GM18502 (cell line): Measurements from ENCODE around the gene ALDH9A1.
"Not testable (repeated sequence)": the region's sequence is repeated elsewhere in the genome, so short reads cannot be mapped to it uniquely, and the experiment has no call there.

Experiments used
- ATAC-seq: cut with Tn5 transposase; IDR thresholded peaks from one replicate; pipeline ENCODE4 v1.9.1; 2021; ENCODE audit warnings: mild to moderate bottlenecking; ENCODE audit not compliant: unreplicated experiment, poor library complexity

ALDH9A1 gene

DNA sequence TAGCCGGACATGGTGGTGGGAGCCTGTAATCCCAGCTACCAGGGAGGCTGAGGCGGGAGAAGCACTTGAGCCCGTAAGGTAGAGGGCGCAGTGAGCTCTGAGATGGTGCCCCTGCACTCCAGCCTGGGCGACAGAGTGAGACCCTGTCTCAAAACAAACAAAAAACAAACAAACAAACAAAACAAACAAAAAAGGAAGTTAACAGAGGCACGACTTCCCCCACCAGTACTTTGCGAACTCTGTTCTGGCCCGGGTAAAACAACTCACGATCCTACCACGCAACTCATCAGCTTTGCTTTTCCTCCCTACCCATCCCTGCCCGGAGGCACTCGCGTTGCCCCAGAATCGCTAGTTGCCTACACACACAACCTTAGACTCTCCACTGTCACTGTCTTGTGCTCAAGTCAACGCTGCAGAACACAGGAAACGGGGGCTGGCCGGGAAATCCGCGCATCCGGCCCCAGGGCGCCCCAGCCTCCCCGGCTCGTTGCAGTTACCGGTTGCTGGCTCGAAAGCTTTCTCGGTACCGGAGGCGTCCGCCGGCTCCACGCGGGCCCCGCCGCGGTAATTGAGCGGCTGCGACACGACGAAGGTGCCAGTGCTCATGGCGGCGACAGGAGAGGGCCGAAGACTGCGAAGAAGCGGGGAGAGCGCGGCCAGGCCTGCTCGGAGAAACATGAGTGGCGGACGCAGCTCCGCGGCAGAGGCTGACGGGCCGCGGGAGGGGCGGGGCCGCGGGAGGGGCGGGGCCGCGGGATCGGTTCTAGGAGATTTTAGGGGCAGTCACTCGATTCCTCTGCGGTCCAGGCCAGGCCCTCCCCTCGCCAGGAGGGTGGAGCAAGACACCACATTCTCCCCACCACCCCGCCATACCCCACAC lies at the start of gene ALDH9A1:
Gene ALDH9A1, minus strand, starts transcription at position 682 of the 880 bp plus-strand sequence. Its CDS starts 4 bp downstream, at position 678.
- ATAC-seq, result peak; percentile 91

DNA sequence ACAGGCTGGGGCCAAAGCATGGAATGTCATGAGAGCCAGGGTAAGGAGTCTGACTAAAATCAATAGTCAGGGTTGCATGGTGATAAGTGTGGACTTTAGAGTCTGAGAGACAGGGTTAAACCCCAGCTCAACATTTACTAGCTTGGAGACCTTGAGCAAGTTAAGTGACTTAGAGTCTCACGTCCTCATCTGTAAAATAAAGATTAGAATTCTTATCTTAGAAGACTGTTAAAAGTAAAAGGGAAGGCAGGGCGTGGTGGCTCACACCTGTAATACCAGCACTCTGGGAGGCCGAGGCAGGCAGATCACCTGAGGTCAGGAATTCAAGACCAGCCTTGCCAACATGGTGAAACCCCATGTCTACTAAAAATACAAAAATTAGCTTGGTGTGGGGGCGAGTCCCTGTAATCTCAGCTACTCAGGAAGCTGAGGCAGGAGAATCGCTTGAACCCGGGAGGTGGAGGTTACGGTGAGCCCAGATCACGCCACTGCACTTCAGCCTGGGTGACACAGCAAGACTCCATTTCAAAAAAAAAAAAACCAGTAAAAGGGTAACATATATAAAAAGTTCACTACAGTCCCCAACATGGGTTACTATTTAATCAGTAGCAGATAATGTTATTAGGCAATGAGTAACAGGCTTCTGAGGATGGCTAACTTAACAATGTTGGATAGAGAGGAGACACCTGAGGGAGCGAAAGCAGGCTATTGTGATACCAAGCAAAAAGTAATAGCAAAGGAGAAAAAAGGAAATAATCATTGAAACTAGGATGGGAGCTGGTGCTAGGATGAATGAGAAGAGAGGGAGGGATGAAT lies 49.5 kb upstream of the ALDH9A1 start:
- ATAC-seq, result no peak

DNA sequence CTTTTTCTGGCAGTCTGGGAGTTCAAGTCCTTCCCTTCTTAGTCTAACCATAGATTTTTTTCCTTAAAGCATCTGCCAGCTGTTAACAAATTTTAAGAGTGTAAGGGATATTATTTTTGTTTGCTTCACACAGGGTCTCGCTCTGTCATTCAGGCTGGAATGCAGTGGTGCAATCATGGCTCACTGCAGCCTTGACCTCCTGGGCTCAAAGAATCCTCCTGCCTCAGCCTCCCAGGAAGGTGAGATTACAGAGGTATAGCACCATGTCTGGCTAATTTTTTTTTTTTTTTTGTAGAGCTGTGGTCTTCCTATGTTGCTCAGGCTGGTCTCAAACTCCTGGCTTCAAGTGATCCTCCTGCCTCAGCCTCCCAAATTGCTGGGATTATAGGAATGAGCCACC lies 46.6 kb upstream of the ALDH9A1 start:
- ATAC-seq, result not testable (repeated sequence)

DNA sequence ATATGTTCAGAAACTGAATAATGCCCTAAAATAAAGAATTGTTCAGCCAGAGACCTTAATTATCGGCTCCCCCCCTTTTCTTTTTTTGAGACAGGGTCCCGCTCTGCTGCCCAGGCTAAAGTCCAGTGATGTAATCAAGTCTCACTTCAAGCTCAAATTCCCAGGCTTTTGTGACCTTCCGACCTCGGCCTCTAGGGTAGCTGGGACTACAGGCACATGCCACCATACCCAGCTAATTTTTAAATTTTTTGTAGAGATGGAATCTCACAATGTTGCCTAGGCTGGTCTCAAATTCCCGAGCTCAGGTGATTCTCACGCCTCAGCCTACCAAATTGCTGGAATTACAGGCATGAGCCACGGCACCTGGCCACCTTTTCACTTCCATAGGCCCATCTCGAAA lies 43.8 kb upstream of the ALDH9A1 start:
- no peak for ATAC-seq

DNA sequence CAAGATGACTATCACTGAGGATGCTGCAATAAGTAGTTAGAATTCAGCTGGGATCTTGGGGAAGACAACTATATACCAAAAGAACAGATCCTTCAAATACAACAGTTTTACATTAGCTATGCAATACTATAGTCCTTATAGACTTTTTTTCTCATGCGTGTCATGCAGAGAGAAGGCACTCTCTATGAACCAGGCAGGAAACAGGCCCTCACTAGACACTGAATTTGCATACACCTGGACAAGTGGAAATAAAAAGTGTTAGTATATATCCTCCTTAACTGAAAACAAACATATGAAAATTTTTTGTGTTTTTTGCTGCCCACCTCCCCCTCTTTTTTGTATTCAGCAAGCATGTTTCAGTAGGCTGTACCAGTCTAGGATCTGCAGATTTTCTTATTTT lies 40.4 kb upstream of the ALDH9A1 start:
- ATAC-seq, result peak; percentile 99

DNA sequence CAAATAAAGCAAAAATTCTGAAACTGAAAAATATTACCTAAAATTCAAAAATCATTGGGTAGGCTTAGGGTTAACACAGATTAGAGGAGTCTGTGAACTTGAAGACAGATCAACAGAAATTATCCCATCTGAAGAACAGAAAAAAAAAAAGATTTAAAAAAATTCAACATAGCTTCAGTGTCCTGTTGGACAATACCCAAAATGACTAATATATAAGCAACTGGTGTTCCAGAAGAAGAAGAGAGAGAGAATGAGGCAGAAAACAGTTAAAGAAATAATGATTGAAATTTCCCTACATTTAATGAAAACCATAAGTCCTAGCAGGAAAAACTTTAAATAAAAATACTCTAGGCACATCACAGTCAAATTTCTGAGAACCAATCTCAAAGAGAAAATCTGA lies 38.8 kb upstream of the ALDH9A1 start:
- ATAC-seq, result no peak

DNA sequence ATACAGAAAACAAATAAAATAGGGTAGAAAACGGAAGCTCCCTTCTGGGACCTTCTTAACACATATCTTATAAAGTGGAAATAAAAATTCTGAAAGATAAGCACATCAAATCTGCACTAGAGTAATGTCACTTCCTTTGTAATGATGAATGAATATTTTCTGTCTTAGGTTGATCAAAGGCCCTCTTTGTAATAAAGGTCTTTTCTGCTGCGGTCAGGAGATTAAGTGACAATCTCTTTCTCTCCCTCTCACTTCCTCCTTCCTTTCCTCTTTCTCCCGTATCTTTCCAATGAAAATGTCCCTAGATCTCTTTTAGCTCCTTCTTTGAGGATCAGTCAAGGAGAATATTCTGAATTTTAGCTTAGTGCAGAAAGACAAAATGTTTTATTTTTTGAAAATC lies 36.5 kb upstream of the ALDH9A1 start:
- ATAC-seq, result no peak

DNA sequence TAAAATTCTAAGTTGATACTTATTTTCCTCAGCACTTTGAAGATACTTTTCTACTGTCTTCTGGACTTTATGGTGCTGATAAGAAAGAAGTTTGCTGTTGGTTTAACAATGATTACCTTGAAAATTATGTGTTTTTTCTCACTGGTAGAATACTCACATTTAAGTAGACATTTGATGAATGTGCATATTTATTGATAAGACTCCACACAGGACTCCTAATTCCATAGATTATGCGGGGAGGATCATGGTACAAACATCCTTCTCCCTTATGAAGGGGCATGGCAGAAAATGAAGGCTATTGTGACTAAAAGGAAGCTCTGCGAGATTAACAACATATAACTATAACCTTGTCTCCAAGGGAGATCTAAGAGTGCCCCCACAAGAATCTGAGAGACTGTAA lies 28.5 kb upstream of the ALDH9A1 start:
- ATAC-seq, result no peak

DNA sequence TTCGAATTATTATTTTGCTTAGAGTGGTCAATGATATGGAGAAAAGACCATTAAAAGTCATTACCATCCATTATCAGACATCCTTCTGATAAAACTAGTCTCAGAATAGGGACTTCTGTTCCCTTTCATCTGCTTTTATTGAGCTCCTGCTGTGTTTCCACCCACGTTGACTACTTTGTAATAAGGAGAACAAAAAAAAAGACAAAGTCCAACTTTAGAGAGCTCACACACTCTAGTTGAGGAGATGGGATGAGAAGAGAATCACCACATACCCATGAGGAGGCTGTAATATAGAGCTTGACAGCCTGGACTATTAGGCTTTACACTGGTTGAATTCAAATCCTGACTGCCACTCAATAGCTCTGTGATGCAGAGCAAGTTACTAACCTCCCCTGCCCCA lies 27.8 kb upstream of the ALDH9A1 start:
- no peak for ATAC-seq

DNA sequence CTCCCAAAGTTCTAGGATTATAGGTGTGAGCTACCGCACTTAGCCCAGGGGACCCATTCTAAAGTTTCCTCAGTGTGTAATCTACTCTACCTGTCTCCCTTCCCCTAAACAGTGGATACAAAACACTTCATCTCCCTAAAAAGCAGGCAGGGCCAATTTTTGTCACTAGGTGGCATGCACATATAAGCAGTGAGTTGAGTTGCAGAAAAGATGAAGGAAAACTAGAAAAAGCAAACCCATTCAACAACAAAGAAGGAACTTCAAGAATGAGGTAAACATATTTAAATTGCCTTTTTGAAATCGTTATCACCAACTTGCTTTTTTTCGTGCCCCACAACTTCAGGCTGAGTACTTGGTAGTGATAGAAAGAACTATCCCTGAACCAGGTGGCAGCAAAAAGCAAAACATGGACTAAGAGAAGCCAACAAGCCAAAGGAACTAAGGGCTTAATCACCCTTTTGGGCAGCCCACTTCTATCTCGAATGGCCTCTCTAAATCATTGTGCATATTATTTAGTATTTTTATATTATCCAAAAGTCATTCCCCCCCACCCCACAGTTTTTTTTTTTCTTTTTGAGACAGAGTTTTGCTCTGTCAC lies 19.7 kb upstream of the ALDH9A1 start:
- ATAC-seq, result no peak

DNA sequence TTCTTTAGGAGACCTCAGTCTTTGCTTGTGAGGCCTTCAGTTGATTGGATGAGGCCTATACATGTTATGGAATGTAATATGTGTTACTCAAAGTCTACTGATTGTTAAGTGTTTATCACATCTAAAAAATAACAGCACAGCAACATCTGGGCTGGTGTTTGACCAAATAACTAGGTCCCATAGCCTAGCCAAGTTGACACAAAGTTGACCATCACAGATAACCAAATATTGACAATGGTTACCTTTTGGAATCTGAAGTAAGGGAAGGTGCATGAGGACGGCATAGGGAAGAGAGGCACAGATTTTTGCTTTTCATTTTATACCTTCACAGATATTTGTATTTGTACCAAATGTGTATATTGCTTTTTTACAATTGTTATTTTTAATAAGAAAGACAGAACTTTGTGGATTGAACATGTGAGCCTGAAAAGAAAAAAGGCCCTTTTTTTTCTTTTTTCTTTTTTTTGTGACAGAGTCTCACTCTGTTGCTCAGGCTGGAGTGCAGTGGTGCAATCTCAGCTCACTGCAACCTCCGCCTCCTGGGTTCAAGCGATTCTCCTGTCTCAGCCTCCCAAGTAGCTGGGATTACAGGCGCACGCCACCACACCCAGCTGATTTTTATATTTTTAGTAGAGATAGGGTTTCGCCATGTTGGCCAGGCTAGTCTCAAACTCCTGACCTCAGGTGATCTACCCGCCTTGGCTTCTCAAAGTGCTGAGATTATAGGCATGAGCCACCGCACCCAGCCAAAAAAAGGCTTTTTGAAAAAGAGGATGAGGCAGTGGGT lies 18.1 kb upstream of the ALDH9A1 start:
- not testable (repeated sequence) for ATAC-seq

DNA sequence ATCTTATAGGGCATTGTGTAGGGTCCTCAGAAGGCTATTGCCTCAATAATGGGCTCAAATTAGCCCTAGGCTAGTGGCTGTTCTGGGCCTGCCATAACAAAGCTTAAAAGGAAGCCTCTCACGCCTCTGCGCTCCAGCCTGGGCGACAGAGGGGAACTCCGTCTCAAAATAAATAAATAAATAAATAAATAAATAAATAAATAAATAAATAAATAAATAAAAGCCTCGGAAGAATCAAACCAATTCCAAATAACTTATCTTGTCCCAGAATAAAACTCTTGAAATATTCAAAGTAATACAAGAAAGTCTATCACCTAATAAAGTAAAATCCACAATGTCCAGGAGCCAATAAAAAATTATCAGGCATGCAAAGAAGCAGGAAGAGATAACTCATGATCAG lies 14.4 kb upstream of the ALDH9A1 start:
- no peak for ATAC-seq

DNA sequence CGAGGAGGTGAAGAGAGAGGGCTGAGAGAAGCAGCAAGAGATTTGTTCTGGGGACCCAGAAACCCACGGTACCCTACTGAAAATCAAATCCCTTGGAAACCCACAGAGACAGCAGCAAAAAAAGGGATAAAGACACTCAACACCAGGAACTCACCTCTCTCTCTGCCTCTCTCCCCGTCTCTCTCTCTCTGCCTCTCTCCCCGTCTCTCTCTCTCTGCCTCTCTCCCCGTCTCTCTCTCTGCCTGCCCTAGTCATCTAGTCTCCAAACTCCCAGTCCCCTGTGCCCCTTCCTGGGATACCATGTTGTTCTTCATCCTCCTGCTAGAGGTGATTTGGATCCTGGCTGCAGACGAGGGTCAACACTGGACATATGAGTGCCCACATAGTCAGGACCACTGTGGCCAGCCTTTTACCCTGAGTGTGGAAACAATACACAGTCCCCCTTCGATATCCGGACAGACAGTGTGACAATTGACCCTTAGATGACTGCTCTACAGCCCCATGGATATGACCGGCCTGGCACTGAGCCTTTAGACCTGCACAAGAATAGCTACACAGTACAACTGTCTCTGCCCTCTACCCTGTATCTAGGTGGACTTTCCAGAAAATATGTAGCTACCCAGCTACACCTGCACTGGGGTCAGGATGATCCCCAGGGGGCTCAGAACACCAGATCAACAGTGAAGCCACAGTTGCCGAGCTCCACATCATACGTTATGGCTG lies 9.8 kb upstream of the ALDH9A1 start:
- ATAC-seq, result no peak

DNA sequence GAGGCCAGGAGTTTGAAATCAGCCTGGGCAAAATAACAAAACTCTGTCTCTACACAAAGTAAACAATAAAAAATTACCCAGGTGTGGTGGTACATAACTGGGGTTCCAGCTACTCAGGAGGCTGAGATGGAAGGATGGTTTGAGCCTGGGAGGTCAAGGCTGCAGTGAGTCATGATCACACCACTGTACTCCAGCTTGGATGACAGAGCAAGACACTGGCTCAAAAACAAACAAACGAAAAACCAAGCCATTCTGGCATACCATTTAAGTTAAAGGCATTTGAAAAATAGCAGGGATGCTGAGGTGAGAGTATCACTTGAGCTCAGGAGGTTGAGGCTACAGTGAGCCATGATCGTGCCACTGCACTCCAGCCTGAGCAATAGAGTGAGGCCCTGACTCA lies 5.3 kb upstream of the ALDH9A1 start:
- no peak for ATAC-seq

DNA sequence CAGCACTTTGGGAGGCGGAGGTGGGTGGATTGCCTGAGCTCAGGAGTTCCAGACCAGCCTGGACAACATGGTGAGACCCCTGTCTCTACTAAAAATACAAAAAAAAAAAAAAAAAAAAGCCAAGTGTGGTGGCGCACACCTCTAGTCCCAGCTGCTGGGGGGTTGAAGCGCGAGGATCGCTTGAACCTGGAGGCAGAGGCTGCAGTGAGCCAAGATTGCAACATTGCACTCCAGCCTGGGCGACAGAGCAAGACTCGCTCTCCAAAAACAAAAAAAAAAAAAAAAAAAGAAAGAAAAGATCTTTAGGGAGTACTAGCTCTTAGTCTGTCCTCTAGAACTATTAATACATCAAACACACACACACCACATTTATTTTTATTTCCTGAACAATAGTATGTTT lies 3.6 kb upstream of the ALDH9A1 start:
- not testable (repeated sequence) for ATAC-seq

DNA sequence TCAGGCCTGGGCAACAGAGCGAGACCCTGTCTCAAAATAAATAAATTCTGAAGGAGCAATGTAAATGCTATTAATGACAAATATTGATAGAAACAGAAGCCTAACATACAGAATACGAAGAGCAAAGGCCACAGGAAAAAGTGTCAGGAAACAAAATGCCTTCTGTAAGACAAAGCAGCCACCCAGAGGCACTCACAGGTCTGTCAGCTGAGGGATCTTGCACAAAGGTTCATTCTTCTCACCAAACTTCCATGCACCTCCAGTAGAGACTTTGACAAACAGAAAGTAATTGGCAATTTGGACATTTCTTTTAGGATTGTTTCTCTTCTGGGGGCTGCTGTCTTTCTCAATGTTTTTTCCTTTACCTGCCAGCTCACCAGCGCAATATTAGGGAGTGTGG lies 1.2 kb upstream of the ALDH9A1 start:
- ATAC-seq, result no peak

DNA sequence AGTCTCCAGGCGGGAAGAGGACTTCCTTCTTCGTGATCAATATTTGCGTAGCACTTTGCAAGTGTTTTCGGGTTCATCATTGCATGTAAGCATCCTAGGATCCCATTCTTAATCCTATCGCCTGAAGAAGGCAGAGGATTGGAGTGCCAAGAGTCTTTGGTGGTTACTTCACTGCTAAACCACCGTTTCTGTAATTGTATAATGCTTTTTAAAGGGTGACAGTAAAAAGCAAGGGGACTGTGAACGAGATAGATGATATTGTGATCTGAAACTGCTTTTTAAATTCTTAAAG lies 345 bp upstream of the ALDH9A1 start:
- ATAC-seq, result peak; percentile 13

DNA sequence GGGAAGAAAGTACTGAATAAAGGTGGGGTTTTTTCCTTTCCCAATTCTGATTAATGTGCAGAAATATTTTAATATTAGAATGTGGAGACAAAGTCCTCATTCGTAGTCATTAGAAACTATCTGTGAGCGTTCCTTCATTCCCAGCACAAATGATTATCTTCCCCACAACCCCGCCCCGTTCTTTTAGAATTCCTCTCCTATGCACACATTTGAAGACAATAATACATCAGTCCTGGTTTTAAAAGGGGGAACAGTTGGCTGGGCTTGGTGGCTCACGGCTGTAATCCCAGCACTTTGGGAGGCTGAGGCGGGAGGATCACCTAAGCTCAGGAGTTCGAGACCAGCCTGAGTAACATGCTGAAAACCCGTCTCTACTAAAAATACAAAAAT lies 876 bp downstream of the ALDH9A1 start:
- no peak for ATAC-seq

DNA sequence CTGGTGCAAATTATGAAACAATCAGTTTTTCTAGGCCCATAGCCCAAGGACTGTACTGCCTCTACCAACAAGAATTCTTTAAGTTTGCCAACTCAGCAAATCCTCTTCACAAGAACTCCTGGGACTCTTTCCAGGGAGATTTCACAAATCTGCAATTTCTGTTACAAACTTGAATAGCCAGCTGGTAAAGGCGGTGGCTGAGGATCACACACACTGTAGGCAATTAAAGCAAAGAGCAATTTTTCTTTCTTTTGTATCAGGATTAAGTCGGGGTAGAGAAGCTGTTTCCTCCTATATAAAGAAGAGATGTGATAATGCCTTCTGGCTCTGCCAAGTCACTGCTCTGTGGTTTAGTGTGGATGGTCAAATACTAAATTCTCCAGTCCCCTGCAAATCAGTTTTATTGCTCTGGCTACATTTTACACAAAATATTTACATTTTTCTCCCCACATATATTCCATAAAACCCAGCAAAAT lies 1.7 kb downstream of the ALDH9A1 start:
- ATAC-seq, result no peak

DNA sequence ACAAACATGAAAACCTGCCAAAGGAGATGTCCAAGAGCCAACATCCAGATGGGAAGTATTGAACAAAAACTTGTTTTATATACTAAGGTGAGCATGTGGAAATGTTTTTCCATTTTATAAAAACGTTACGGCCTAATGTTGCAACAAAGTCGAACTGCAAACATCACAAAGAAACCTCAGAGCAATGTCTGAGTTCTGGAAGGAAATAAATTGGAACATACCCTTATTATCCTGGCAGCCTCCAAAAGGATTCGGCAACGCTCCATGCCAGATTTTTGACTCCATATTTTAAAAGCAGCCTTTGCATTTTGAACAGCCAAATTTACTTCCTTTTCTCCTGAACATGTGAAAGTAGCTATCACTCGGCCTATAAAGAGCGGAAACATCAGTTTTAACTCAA lies 3.3 kb downstream of the ALDH9A1 start:
- no peak for ATAC-seq
